Right lobe of liver (tissue), 6 donors: ENCODE results near the gene GRXCR2. TPM values are rescaled to one million over a fixed set of nuclear protein-coding genes. Genes with fewer than 3 reads are reported as not detected.

Experiments used
- ATAC-seq, 4 donors: fragments of 200-7000 bp; cut with Tn5 transposase; one replicate each; pipeline ENCODE4 v1.9.1; 2020; ENCODE audit warnings: mild to moderate bottlenecking in 4 of 4, moderate library complexity in 4 of 4
- DNase-seq, 3 donors: peaks; one replicate each; pipeline ENCODE4 v3.0.0-alpha.2; 2020
- H3K27ac ChIP-seq, 3 donors: fragments of 200-600 bp; one replicate each; pipeline ENCODE4 v1.8.0; 2022
- H3K27me3 ChIP-seq, 2 donors: fragments of 200-600 bp; one replicate each; pipeline ENCODE4 v1.8.0; 2022
- H3K36me3 ChIP-seq, 4 donors: fragments of 200-600 bp; sonication (generic) in 1 of 4; one replicate each; pipeline versions ENCODE4 v1.5.1 to v1.8.0; 2017 to 2022; ENCODE audit warnings: control low read depth in 1 of 4
- H3K4me1 ChIP-seq, 4 donors: fragments of 200-600 bp; sonication (generic) in 1 of 4; one replicate each; pipeline versions ENCODE4 v1.5.1 to v1.8.0; 2017 to 2022; ENCODE audit warnings: control low read depth in 1 of 4
- H3K4me3 ChIP-seq, 3 donors: fragments of 200-600 bp; one replicate each; pipeline ENCODE4 v1.8.0; 2022
- H3K9me3 ChIP-seq, 4 donors: fragments of 200-600 bp; sonication (generic) in 1 of 4; one replicate each; pipeline versions ENCODE4 v1.5.1 to v1.8.0; 2017 to 2022; ENCODE audit warnings: control low read depth in 1 of 4
- POLR2A ChIP-seq: fragments of 450-650 bp; IDR thresholded peaks from one replicate; pipeline ENCODE4 v1.6.1; 2017; ENCODE audit warnings: antibody characterized with exemption, mild to moderate bottlenecking
- WGBS: methylation state at CpG from one replicate; pipeline ENCODE4 v1.1.6; 2018; ENCODE audit warnings: low coverage, low lambda C conversion rate; ENCODE audit not compliant: insufficient coverage; ENCODE audit errors: missing lambda C conversion rate; 5-methylcytosine and 5-hydroxymethylcytosine counted together
- intact Hi-C, 2 donors: fragments of 100-400 bp; cut with DNase I; formaldehyde crosslinking; loops; one replicate each; pipeline versions ENCODE4 v1.11.2 to v1.14.1; 2022
- total RNA-seq, 6 experiments: library from RNA; depleted of rRNA in 2 of 6; stranded (reverse); fragments of >200 nt in 2 of 6; fragmentation: NEBNext Ultra II Directional in 3 of 6; extraction: Animal tissue kit (Norgen Biotek cat#: 25700) in 3 of 6; gene quantifications; one replicate each; pipeline versions ENCODE4 v1.1.0 to v1.2.4, GENCODE V29; 2016 to 2023
- TF ChIP-seq, protein P1 (sequence below), 4 donors: fragments of 200-600 bp in 3 of 4; fragments of 450-650 bp in 1 of 4; IDR thresholded peaks; one replicate each; pipeline versions ENCODE4 v1.5.1 to v1.8.0; 2016 to 2022; ENCODE audit warnings: antibody characterized with exemption in 4 of 4, mild to moderate bottlenecking in 2 of 4
- donor health status: DM: no; HTN: yes; CAD: no.
- donor health status: DM: no; HTN: no; CAD: no.
- donor health status: DM: no; HTN: no; CAD: no.
- donor health status: DM: no; HTN: yes; CAD: no.
- donor health status: DM: no; HTN: yes; CAD: no.

Gene GRXCR2
- total RNA-seq, 6 experiments from 2014 or later = not detected

DNA sequence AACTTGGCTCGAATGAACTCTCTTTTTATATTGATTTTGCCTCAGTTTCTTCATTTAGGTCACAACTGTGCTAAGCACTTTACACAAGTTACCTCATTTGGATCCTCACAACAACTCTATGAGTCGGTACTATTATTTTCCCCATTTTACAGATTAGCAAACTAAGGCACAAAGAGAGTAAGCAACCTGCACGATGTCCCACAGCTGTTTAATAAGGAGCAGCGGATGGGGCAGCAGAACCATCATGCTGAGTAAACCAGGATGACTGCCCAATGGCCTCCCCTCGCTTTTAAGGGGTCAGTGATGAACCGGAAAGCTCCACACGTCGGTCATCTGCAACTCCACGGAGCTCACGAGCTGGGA is 38.3 kb downstream of the GRXCR2 start:
- no peak for DNase-seq
- no peak for ATAC-seq
- TF ChIP-seq POLR2A = no peak
- TF ChIP-seq, protein P1, sequence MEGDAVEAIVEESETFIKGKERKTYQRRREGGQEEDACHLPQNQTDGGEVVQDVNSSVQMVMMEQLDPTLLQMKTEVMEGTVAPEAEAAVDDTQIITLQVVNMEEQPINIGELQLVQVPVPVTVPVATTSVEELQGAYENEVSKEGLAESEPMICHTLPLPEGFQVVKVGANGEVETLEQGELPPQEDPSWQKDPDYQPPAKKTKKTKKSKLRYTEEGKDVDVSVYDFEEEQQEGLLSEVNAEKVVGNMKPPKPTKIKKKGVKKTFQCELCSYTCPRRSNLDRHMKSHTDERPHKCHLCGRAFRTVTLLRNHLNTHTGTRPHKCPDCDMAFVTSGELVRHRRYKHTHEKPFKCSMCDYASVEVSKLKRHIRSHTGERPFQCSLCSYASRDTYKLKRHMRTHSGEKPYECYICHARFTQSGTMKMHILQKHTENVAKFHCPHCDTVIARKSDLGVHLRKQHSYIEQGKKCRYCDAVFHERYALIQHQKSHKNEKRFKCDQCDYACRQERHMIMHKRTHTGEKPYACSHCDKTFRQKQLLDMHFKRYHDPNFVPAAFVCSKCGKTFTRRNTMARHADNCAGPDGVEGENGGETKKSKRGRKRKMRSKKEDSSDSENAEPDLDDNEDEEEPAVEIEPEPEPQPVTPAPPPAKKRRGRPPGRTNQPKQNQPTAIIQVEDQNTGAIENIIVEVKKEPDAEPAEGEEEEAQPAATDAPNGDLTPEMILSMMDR (IDR thresholded peaks at IDR 0.05) = no peak
- H3K36me3 ChIP-seq = no peaks in the 10 kb centered on the region
- H3K4me3 ChIP-seq = peak overlapping the region; percentile 67 to 72 (median 72)
- no peaks in the 10 kb centered on the region for H3K9me3 ChIP-seq
- no peaks in the 10 kb centered on the region for H3K27me3 ChIP-seq
- 27% methylated on average over 7 of the region's 10 CpGs for WGBS
- H3K4me1 ChIP-seq = peaks cover 0 to 15% (median 10%) of the 10 kb centered on the region in 4 donors
- no peak overlapping the region for H3K27ac ChIP-seq
- intact Hi-C loops = no loop called here

DNA sequence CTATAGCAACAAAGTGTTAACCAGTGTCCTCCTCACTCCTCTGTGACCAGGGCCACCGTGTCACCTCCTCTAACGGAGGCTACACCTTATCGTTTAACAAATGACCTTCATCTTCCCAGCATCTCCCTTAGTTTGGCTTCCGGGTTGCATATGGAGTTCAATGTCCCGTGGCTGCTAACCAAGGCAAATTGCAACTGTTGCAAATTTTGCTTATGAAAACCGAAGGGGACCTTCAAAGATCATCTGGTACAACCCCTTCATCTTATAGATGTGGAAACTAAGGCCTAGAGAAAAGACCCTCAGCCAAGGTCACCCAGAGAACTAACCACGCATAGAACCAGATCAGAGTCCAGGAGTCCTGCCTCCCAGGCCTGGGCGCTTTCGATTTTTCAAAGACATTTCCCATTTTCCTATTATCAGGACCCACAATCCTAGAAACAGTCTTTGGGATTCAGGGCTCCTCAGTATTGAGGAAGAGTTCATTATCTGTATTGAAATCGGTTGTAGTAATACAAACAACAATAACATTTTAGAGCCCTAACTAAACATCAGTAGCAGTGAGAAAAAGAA is 39.1 kb downstream of the GRXCR2 start:
- no peak for ATAC-seq
- Histone ChIP-seq H3K27ac (no peak overlapping the region), H3K9me3 (no peaks in the 10 kb centered on the region), H3K4me3 (no peak overlapping the region), H3K27me3 (no peaks in the 10 kb centered on the region), H3K36me3 (no peaks in the 10 kb centered on the region), H3K4me1 (peaks cover 0 to 18% (median 12%) of the 10 kb centered on the region in 4 donors)
- TF ChIP-seq POLR2A = no peak
- TF ChIP-seq, protein P1 (IDR thresholded peaks at IDR 0.05) = no peak
- DNase-seq = no peak
- intact Hi-C loops = no loop called here
- whole genome bisulfite sequencing = 47% methylated on average over 10 of the region's 10 CpGs

DNA sequence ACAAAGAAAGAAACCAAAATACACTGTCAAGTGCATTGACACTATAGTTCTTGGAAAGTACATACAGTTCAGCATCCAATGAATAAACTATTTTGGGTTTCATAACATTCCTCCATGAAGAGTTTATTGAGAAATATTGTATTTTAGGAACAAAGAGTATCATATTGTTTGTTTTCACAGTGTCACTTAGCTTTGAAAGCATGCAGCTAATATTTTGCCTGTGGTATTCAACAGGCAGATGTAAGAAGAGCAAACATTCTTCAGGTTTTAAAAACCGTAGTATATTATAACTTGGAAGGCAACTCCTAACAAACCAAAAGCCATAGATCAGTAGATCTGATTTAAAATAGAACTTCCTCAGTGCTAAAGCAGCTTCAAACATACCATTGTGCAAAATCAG is 42.2 kb downstream of the GRXCR2 start:
- WGBS = 0% methylated on average over 1 of the region's 1 CpG
- ATAC-seq (no peak), DNase-seq (no peak)
- Histone ChIP-seq H3K27ac (no peak overlapping the region), H3K27me3 (no peaks in the 10 kb centered on the region), H3K9me3 (no peaks in the 10 kb centered on the region), H3K4me3 (no peak overlapping the region), H3K36me3 (no peaks in the 10 kb centered on the region), H3K4me1 (peaks cover 0 to 29% (median 16%) of the 10 kb centered on the region in 4 donors)
- TF ChIP-seq, protein P1 (IDR thresholded peaks at IDR 0.05) = no peak
- TF ChIP-seq POLR2A = no peak
- intact Hi-C loops = no loop called here

DNA sequence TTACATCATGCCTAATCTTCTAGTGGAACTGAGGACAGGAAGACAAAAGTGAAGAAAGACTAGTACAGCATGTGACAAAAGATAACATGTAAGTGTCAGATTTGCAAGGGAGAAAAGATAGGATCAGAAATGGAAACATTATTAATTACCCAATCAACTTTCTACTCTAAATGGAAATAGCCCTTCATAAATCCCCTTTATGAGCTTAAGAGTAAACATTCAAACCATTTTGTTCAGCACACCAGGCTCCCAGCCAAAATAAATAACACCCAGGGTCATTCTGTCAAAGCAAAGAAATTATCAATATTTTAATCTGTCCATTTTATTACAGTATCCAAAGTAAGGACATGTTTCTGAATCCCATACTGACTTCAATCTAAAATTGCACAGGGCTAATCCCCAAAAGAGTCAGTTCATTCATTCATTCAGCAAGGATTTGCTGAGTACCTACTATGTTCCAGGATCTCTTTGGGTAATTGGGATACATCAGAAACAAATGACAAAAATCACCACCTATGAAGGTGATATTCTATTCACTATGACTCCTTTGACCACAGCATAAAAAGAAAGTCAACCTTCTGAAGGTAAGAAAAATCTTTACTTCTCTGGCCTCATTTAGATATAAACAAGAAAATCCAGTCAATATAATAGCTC is 43.0 kb downstream of the GRXCR2 start:
- Histone ChIP-seq H3K36me3 (no peaks in the 10 kb centered on the region), H3K27ac (no peak overlapping the region), H3K4me3 (no peak overlapping the region), H3K9me3 (no peaks in the 10 kb centered on the region), H3K27me3 (no peaks in the 10 kb centered on the region), H3K4me1 (peaks cover 0 to 29% (median 16%) of the 10 kb centered on the region in 4 donors)
- ATAC-seq (peak; percentile 30 to 65 (median 54)), DNase-seq (no peak)
- intact Hi-C loops = no loop called here
- TF ChIP-seq POLR2A = no peak
- TF ChIP-seq, protein P1 (IDR thresholded peaks at IDR 0.05) = no peak
